Sigmoid colon (tissue), 4 donors: ENCODE results near the gene MEX3C.

ENCODE experiments used
- EP300 ChIP-seq, 4 donors: sonication (generic); formaldehyde crosslinking; IDR thresholded peaks; one replicate each; pipeline ENCODE4 v1.6.1; 2017; ENCODE audit warnings: antibody characterized with exemption in 4 of 4
- POLR2A ChIP-seq, 2 donors: fragments of 450-650 bp; IDR thresholded peaks; one replicate each; pipeline ENCODE4 v1.6.1; 2016; ENCODE audit warnings: antibody characterized with exemption in 2 of 2, mild to moderate bottlenecking in 2 of 2, moderate library complexity in 2 of 2
- POLR2AphosphoS5 ChIP-seq, 4 donors: sonication (generic); formaldehyde crosslinking; IDR thresholded peaks; one replicate each; pipeline ENCODE4 v1.6.1; 2017; ENCODE audit warnings: antibody characterized with exemption in 4 of 4

DNA sequence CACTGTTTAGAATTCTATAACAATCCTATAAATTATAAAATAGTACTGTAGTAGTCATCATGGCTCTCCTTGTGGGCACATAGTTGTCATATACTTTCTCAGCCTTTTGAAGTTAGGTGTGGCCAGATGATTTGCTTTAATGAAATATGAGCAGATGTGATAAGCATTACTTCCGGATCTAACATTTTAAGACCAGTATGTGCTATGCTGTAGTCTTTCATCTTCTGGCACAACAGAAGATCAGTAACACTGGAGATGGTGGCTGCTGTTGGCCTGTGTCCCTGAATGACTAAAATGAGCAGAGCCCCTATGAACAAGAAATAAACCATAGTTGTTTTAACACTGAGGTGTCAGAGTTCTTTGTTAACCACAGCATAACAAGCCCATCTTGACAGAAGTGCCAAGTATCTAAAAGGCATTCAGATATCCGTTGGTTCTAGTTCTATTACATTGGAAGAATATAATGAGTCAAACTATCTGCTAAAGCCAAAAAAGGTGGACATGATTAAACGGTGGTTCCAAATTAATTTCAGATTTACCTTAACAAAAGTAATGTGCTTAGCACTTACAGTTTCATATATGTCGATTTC lies 6.3 kb downstream of the MEX3C start:
- TF ChIP-seq POLR2AphosphoS5 (IDR thresholded peaks at IDR 0.05) (no peak), POLR2A (IDR thresholded peaks at IDR 0.05) (no peak), EP300 (IDR thresholded peaks at IDR 0.05) (no peak)
